Fibroblast of pulmonary artery (primary cell): ENCODE measurements around the gene EHBP1.

ENCODE experiments used
- DNase-seq: peaks from one replicate; pipeline ENCODE4 v3.0.0-alpha.2; 2010; ENCODE audit warnings: low read depth
- H3K4me3 ChIP-seq: replicated peaks from 2 replicates; pipeline ENCODE4 v1.5.1; 2011; ENCODE audit warnings: low read depth, mild to moderate bottlenecking, control low read depth, low read length, moderate library complexity
- CTCF ChIP-seq: IDR thresholded peaks from 2 replicates; pipeline ENCODE4 v1.5.1; 2011; ENCODE audit warnings: mild to moderate bottlenecking, control low read depth, low read length, inconsistent platforms; ENCODE audit errors: missing control alignments

EHBP1 gene

GRCh38 chr2:62897187-62897827, 191.8 kb downstream of the EHBP1 start:
- no peak for TF ChIP-seq CTCF
- H3K4me3 ChIP-seq = no peak overlapping the region
- DNase-seq = no peak

GRCh38 chr2:62904344-62904743, 198.8 kb downstream of the EHBP1 start:
- no peak for DNase-seq
- H3K4me3 ChIP-seq = no peak overlapping the region
- no peak for TF ChIP-seq CTCF

GRCh38 chr2:62908145-62908544, 202.6 kb downstream of the EHBP1 start:
- no peak overlapping the region for H3K4me3 ChIP-seq
- TF ChIP-seq CTCF = no peak
- no peak for DNase-seq

- no peak for TF ChIP-seq CTCF
- no peak overlapping the region for H3K4me3 ChIP-seq
- DNase-seq = no peak
Measured at GRCh38 chr2:62913311-62913710, 207.8 kb downstream of the EHBP1 start.

GRCh38 chr2:62919041-62919440, 213.5 kb downstream of the EHBP1 start:
- TF ChIP-seq CTCF = no peak
- no peak overlapping the region for H3K4me3 ChIP-seq

GRCh38 chr2:62920070-62920469, 214.6 kb downstream of the EHBP1 start:
- peak; percentile 16 for DNase-seq
- H3K4me3 ChIP-seq = no peak overlapping the region
- no peak for TF ChIP-seq CTCF

More at GRCh38 chr2:62919041-62919440, 213.5 kb downstream of the EHBP1 start:
- no peak for DNase-seq

GRCh38 chr2:62923242-62923641, 217.7 kb downstream of the EHBP1 start:
- no peak for DNase-seq
- H3K4me3 ChIP-seq = no peak overlapping the region
- TF ChIP-seq CTCF = no peak
